Upper lobe of left lung (tissue), 6 donors: ENCODE results near the gene HIC1. TPM values are rescaled to one million over a fixed set of nuclear protein-coding genes. Genes with fewer than 3 reads are reported as not detected.
A peak's percentile ranks its signal among the peaks of the same experiment; 100 is the strongest.

Experiments used
- ATAC-seq, 2 donors: fragments of 200-7000 bp; cut with Tn5 transposase; one replicate each; pipeline ENCODE4 v1.9.1; 2022; ENCODE audit warnings: mild to moderate bottlenecking in 2 of 2, moderate library complexity in 2 of 2; ENCODE audit not compliant: low FRiP score in 2 of 2
- DNase-seq, 2 donors: peaks; one replicate each; pipeline ENCODE4 v3.0.0-alpha.2; 2019 to 2020
- H3K27ac ChIP-seq, 4 donors: fragments of 200-600 bp; sonication (generic); one replicate each; pipeline ENCODE4 v1.5.1; 2016 to 2019
- H3K27me3 ChIP-seq, 4 donors: fragments of 200-600 bp; sonication (generic); one replicate each; pipeline ENCODE4 v1.5.1; 2017 to 2019
- H3K36me3 ChIP-seq, 4 donors: fragments of 200-600 bp; sonication (generic); one replicate each; pipeline ENCODE4 v1.5.1; 2016 to 2019
- H3K4me1 ChIP-seq, 4 donors: fragments of 200-600 bp; sonication (generic); one replicate each; pipeline ENCODE4 v1.5.1; 2018 to 2019
- H3K4me3 ChIP-seq, 4 donors: fragments of 200-600 bp; sonication (generic); one replicate each; pipeline ENCODE4 v1.5.1; 2017 to 2019; ENCODE audit warnings: mild to moderate bottlenecking in 2 of 4, moderate library complexity in 1 of 4
- H3K9me3 ChIP-seq, 4 donors: fragments of 200-600 bp; sonication (generic); one replicate each; pipeline ENCODE4 v1.5.1; 2018 to 2019
- EP300 ChIP-seq, 4 donors: sonication (generic); formaldehyde crosslinking; IDR thresholded peaks; one replicate each; pipeline ENCODE4 v1.5.1; 2017; ENCODE audit warnings: antibody characterized with exemption in 4 of 4, control low read depth in 2 of 4
- POLR2A ChIP-seq, 4 donors: fragments of 450-650 bp; IDR thresholded peaks; one replicate each; pipeline ENCODE4 v1.5.1; 2016 to 2017; ENCODE audit warnings: antibody characterized with exemption in 4 of 4, mild to moderate bottlenecking in 2 of 4
- POLR2AphosphoS5 ChIP-seq, 2 donors: sonication (generic); formaldehyde crosslinking; IDR thresholded peaks; one replicate each; pipeline ENCODE4 v1.5.1; 2017; ENCODE audit warnings: antibody characterized with exemption in 2 of 2
- WGBS, 2 donors: methylation state at CpG; one replicate each; pipeline ENCODE4 v1.1.5; 2017 to 2018; 5-methylcytosine and 5-hydroxymethylcytosine counted together
- total RNA-seq, 6 donors: library from RNA; depleted of rRNA in 4 of 6; stranded (reverse); fragments of >200 nt in 4 of 6; gene quantifications; one replicate each; pipeline versions ENCODE4 v1.1.0 to v1.2.1, GENCODE V29; 2016 to 2021
- TF ChIP-seq, protein P1 (sequence below), 6 experiments: fragments of 450-650 bp in 4 of 6; fragments of 200-600 bp in 2 of 6; sonication (generic) in 2 of 6; IDR thresholded peaks; one replicate each; pipeline ENCODE4 v1.5.1; 2016 to 2019; ENCODE audit warnings: antibody characterized with exemption in 6 of 6
- donor health status: DM: no; HTN: no; CAD: no; lungs with moderate emphysema.
- donor health status: DM: no; HTN: yes; CAD: no; lungs with severe emphysema.

Gene HIC1
- total RNA-seq, 6 donors from 2014 or later: 8.0 to 25.5 (median 19.1) TPM

DNA sequence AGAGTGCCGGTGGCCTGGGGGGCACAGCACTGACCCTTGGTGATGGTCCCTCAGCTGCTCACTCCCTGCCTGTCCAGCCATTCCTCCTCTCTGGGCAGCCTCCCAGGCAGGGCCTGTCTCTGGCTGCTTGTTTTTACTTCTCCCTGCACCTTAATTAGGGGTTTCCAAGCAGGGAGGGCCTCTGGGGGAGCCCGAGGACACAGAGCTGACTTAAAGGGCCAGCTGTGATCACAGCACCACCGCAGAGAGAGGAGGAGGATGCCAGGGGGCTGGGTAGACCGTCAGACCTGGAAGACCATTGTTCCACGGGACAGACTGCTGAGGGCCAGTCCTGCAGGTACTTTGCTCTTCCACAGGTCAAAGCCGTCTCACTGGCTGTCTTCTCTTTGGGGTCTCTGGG lies 26.2 kb upstream of the HIC1 start:
- ATAC-seq (no peak), DNase-seq (no peak)
- peaks cover 41 to 51% (median 44%) of the 10 kb centered on the region in 4 donors for H3K4me1 ChIP-seq
- H3K9me3 ChIP-seq: no peaks in the 10 kb centered on the region
- H3K4me3 ChIP-seq: no peak overlapping the region
- peaks cover 0 to 25% (median 15%) of the 10 kb centered on the region in 4 donors for H3K27me3 ChIP-seq
- H3K36me3 ChIP-seq: peaks cover 0 to 3% (median 0%) of the 10 kb centered on the region in 4 donors
- no peak overlapping the region for H3K27ac ChIP-seq
- TF ChIP-seq POLR2A (IDR thresholded peaks at IDR 0.05) (no peak), EP300 (IDR thresholded peaks at IDR 0.05) (no peak)
- TF ChIP-seq, protein P1, sequence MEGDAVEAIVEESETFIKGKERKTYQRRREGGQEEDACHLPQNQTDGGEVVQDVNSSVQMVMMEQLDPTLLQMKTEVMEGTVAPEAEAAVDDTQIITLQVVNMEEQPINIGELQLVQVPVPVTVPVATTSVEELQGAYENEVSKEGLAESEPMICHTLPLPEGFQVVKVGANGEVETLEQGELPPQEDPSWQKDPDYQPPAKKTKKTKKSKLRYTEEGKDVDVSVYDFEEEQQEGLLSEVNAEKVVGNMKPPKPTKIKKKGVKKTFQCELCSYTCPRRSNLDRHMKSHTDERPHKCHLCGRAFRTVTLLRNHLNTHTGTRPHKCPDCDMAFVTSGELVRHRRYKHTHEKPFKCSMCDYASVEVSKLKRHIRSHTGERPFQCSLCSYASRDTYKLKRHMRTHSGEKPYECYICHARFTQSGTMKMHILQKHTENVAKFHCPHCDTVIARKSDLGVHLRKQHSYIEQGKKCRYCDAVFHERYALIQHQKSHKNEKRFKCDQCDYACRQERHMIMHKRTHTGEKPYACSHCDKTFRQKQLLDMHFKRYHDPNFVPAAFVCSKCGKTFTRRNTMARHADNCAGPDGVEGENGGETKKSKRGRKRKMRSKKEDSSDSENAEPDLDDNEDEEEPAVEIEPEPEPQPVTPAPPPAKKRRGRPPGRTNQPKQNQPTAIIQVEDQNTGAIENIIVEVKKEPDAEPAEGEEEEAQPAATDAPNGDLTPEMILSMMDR (IDR thresholded peaks at IDR 0.05): no peak
- WGBS, 2 donors: 61 to 100% methylated on average over 1 to 6 of the region's 6 CpGs

GRCh38 chr17:2029911-2030778 lies 24.8 kb upstream of the HIC1 start, which contains the start of gene DPH1:
Gene DPH1, plus strand, starts transcription at chr17:2030153. Its CDS starts 17 bp downstream, at chr17:2030170.
- H3K27me3 ChIP-seq: peaks cover 0 to 11% (median 4%) of the 10 kb centered on the region in 4 donors
- H3K27ac ChIP-seq: peak within 1 kb of the TSS in 3 of 4 donors; percentile 31 to 71 (median 70)
- 2 to 3% methylated on average over 9 to 38 of the region's 59 CpGs for WGBS, 2 donors
- peak; percentile 89 to 95 for DNase-seq
- peak in 1 of 2 donors; percentile 89 for TF ChIP-seq POLR2AphosphoS5 (IDR thresholded peaks at IDR 0.05)
- no peak for TF ChIP-seq EP300 (IDR thresholded peaks at IDR 0.05)
- peak in 2 of 4 donors; percentile 55 to 57 for TF ChIP-seq POLR2A (IDR thresholded peaks at IDR 0.05)
- TF ChIP-seq, protein P1 (IDR thresholded peaks at IDR 0.05): peak in 1 of 6 experiments; percentile 50
- peaks cover 27 to 37% (median 29%) of the 10 kb centered on the region in 4 donors for H3K4me1 ChIP-seq
- peaks cover 0 to 7% (median 2%) of the 10 kb centered on the region in 4 donors for H3K36me3 ChIP-seq
- peak; percentile 94 for ATAC-seq
- peak within 1 kb of the TSS; percentile 87 to 99 (median 93) for H3K4me3 ChIP-seq
- no peaks in the 10 kb centered on the region for H3K9me3 ChIP-seq

- DNase-seq (no peak), ATAC-seq (no peak)
- Histone ChIP-seq H3K27ac (peak overlapping the region in 1 of 4 donors; percentile 70), H3K27me3 (peaks cover 0 to 5% (median 1%) of the 10 kb centered on the region in 4 donors), H3K36me3 (peaks cover 0 to 10% (median 5%) of the 10 kb centered on the region in 4 donors), H3K4me1 (peaks cover 21 to 30% (median 24%) of the 10 kb centered on the region in 4 donors), H3K9me3 (no peaks in the 10 kb centered on the region), H3K4me3 (peak overlapping the region; percentile 87 to 99 (median 93))
- 23 to 28% methylated on average over 8 to 10 of the region's 10 CpGs for WGBS, 2 donors
- TF ChIP-seq POLR2AphosphoS5 (IDR thresholded peaks at IDR 0.05): no peak
- TF ChIP-seq, protein P1 (IDR thresholded peaks at IDR 0.05): peak in 4 of 6 experiments; percentile 16 to 56 (median 26)
Observed at GRCh38 chr17:2030779-2031163, 24.1 kb upstream of the HIC1 start.

DNA sequence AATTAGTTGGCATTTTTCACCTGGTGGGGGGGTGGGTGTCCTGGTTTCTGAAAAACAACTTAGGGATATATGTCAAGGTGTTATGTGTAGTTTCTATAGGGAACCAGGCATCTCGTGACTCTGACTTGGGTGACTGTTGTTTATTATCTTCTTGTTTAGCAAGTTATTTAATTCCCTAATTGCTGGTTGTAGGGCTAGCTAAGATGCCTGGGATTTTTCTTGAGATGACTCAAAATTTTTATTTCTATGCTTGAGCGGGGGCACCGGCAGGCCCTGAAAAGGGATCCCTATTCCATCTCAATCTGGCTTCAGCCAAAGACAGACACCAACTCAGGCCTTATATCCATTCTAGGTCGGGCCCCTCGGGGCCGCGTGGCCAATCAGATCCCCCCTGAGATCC lies 21.8 kb upstream of the HIC1 start:
- H3K36me3 ChIP-seq: peaks cover 0 to 31% (median 24%) of the 10 kb centered on the region in 4 donors
- TF ChIP-seq POLR2AphosphoS5 (IDR thresholded peaks at IDR 0.05): no peak
- TF ChIP-seq POLR2A (IDR thresholded peaks at IDR 0.05): no peak
- TF ChIP-seq, protein P1 (IDR thresholded peaks at IDR 0.05): no peak
- no peak for TF ChIP-seq EP300 (IDR thresholded peaks at IDR 0.05)
- no peak overlapping the region for H3K27ac ChIP-seq
- H3K27me3 ChIP-seq: no peaks in the 10 kb centered on the region
- DNase-seq (no peak), ATAC-seq (no peak)
- no peaks in the 10 kb centered on the region for H3K9me3 ChIP-seq
- peaks cover 15 to 23% (median 20%) of the 10 kb centered on the region in 4 donors for H3K4me1 ChIP-seq
- WGBS, 2 donors: 93 to 97% methylated on average over 7 of the region's 7 CpGs
- H3K4me3 ChIP-seq: no peak overlapping the region
